PC-9 (cell line): ENCODE data around the gene LIN9. TPM values are rescaled to one million over a fixed set of nuclear protein-coding genes. Genes with fewer than 3 reads are reported as not detected.

Experiments
- BruUV-seq: library from RNA; stranded (reverse); fragments of 400-500 nt; replicated peaks from 2 replicates; lab custom pipeline; 2021; lab: Mats Ljungman, UMichigan
- CTCF ChIA-PET: fragments of 300-600 bp; sonication (Branson Sonifier 250); formaldehyde crosslinking; loops from one replicate; lab custom pipeline; 2022; ENCODE audit warnings: antibody characterized with exemption; lab: Charles Lee
- POLR2A ChIA-PET: fragments of 300-600 bp; sonication (Branson Sonifier 250); formaldehyde crosslinking; loops from one replicate; lab custom pipeline; 2022; ENCODE audit warnings: antibody characterized with exemption; ENCODE audit not compliant: unreplicated experiment; lab: Charles Lee
- DNase-seq, 2 experiments: peaks; one replicate each; pipeline versions ENCODE4 v3.0.0 to v3.0.0-alpha.2; 2015 to 2022; ENCODE audit warnings: mixed read lengths in 1 of 2
- H2AFZ ChIP-seq: fragments of 200-600 bp; sonication (generic); 2 replicates; pipeline ENCODE4 v1.8.1; 2017; ENCODE audit warnings: antibody characterized with exemption
- H3F3A ChIP-seq: fragments of 200-600 bp; sonication (generic); 2 replicates; pipeline ENCODE4 v1.8.1; 2017; ENCODE audit warnings: antibody characterized with exemption, mild to moderate bottlenecking, low read depth; ENCODE audit not compliant: insufficient read depth
- H3K27ac ChIP-seq: fragments of 200-600 bp; sonication (generic); 2 replicates; pipeline ENCODE4 v1.6.1; 2016; ENCODE audit warnings: mixed run types
- H3K27me3 ChIP-seq: fragments of 200-600 bp; sonication (generic); 2 replicates; pipeline ENCODE4 v1.6.1; 2016; ENCODE audit warnings: low read depth, mixed run types; ENCODE audit not compliant: insufficient read depth
- H3K36me3 ChIP-seq: fragments of 200-600 bp; sonication (generic); 2 replicates; pipeline ENCODE4 v1.6.1; 2016; ENCODE audit warnings: low read depth, mixed run types
- H3K4me1 ChIP-seq: fragments of 200-600 bp; sonication (generic); replicated peaks from 2 replicates; pipeline ENCODE4 v1.6.1; 2016; ENCODE audit warnings: mixed run types; ENCODE audit not compliant: insufficient read depth
- H3K4me2 ChIP-seq: fragments of 200-600 bp; sonication (generic); 2 replicates; pipeline ENCODE4 v1.6.1; 2017; ENCODE audit warnings: mixed run types
- H3K4me3 ChIP-seq: fragments of 200-600 bp; sonication (generic); 2 replicates; pipeline ENCODE4 v1.6.1; 2016; ENCODE audit warnings: mixed run types
- H3K79me2 ChIP-seq: fragments of 200-600 bp; sonication (generic); 2 replicates; pipeline ENCODE4 v1.6.1; 2017; ENCODE audit warnings: low read depth, mixed run types
- H3K9me2 ChIP-seq: fragments of 200-600 bp; sonication (generic); 2 replicates; pipeline ENCODE4 v1.8.1; 2017; ENCODE audit warnings: mild to moderate bottlenecking; ENCODE audit not compliant: insufficient read depth
- H3K9me3 ChIP-seq: fragments of 200-600 bp; sonication (generic); 2 replicates; pipeline ENCODE4 v1.8.1; 2016; ENCODE audit warnings: low read depth; ENCODE audit not compliant: insufficient read depth
- H4K20me1 ChIP-seq: fragments of 200-600 bp; sonication (generic); 2 replicates; pipeline ENCODE4 v1.8.1; 2017; ENCODE audit not compliant: insufficient read depth
- CTCF ChIP-seq: fragments of 200-600 bp; sonication (generic); conservative IDR thresholded peaks from 2 replicates; pipeline ENCODE4 v1.6.1; 2017; ENCODE audit warnings: mixed run types, antibody characterized with exemption, mild to moderate bottlenecking, moderate library complexity
- EZH2 ChIP-seq: fragments of 200-600 bp; sonication (generic); IDR thresholded peaks from 2 replicates; pipeline ENCODE4 v1.8.0; 2017; ENCODE audit warnings: antibody characterized with exemption, low read depth
- intact Hi-C: fragments of 100-400 bp; cut with micrococcal nuclease; formaldehyde crosslinking; loops from one replicate; pipeline ENCODE4 v1.10.0; 2022; ENCODE audit not compliant: unreplicated experiment
- total RNA-seq: library from RNA; stranded (reverse); gene quantifications from 2 replicates; pipeline ENCODE4 v1.2.3, GENCODE V29; 2021

Gene LIN9
- total RNA-seq, 1 experiment from 2014 or later: 12.1 TPM

- DNase-seq: no peak
Measured at GRCh38 chr1:226211181-226211821, 97.7 kb downstream of the LIN9 start.

GRCh38 chr1:226210571-226211176 is 98.3 kb downstream of the LIN9 start:
- Histone ChIP-seq H2AFZ (no peak overlapping the region), H3K27me3 (no peaks in the 10 kb centered on the region), H3K9me3 (no peaks in the 10 kb centered on the region), H3K79me2 (no peaks in the 10 kb centered on the region), H3K9me2 (no peaks in the 10 kb centered on the region), H3K4me1 (no peaks in the 10 kb centered on the region), H3K27ac (no peak overlapping the region), H3F3A (no peaks in the 10 kb centered on the region), H4K20me1 (no peaks in the 10 kb centered on the region), H3K4me2 (no peak overlapping the region), H3K4me3 (no peak overlapping the region), H3K36me3 (no peaks in the 10 kb centered on the region)
- TF ChIP-seq CTCF: no peak
- no peak for TF ChIP-seq EZH2
- no TSS peak for BruUV-seq
- CTCF ChIA-PET: no interaction called here
- DNase-seq: no peak
- intact Hi-C loops: no loop called here
- POLR2A ChIA-PET: no interaction called here

More at GRCh38 chr1:226211181-226211821, 97.7 kb downstream of the LIN9 start:
- Histone ChIP-seq H2AFZ (no peak overlapping the region), H3K36me3 (no peaks in the 10 kb centered on the region), H3K4me2 (no peak overlapping the region), H3K9me3 (no peaks in the 10 kb centered on the region), H3K79me2 (no peaks in the 10 kb centered on the region), H3F3A (no peaks in the 10 kb centered on the region), H3K27me3 (no peaks in the 10 kb centered on the region), H3K4me1 (no peaks in the 10 kb centered on the region), H3K9me2 (no peaks in the 10 kb centered on the region), H3K4me3 (no peak overlapping the region), H4K20me1 (no peaks in the 10 kb centered on the region), H3K27ac (no peak overlapping the region)
- ChIA-PET POLR2A (interaction anchor here (0.7 kb wide), 1 partner anchor 8 kb away, joined by 4 read pairs; no protein-coding TSS in a partner anchor), CTCF (no interaction called here)
- TF ChIP-seq CTCF (no peak), EZH2 (no peak)
- BruUV-seq: no TSS peak
- intact Hi-C loops: no loop called here

GRCh38 chr1:226209307-226210059 is 99.5 kb downstream of the LIN9 start:
- Histone ChIP-seq H3K27me3 (no peaks in the 10 kb centered on the region), H3F3A (no peaks in the 10 kb centered on the region), H3K79me2 (no peaks in the 10 kb centered on the region), H3K9me3 (no peaks in the 10 kb centered on the region), H2AFZ (no peak overlapping the region), H3K4me2 (no peak overlapping the region), H3K36me3 (no peaks in the 10 kb centered on the region), H4K20me1 (no peaks in the 10 kb centered on the region), H3K9me2 (no peaks in the 10 kb centered on the region), H3K4me1 (no peaks in the 10 kb centered on the region), H3K4me3 (no peak overlapping the region), H3K27ac (no peak overlapping the region)
- no peak for DNase-seq
- intact Hi-C loops: no loop called here
- ChIA-PET CTCF (no interaction called here), POLR2A (interaction anchor here (0.6 kb wide), 1 partner anchor 1009 kb away, joined by 10 read pairs; no protein-coding TSS in a partner anchor)
- TF ChIP-seq EZH2 (no peak), CTCF (no peak)
- BruUV-seq: no TSS peak
